Thyroid gland (tissue), 4 donors: ENCODE measurements around the gene IGF2R. TPM values are rescaled to one million over a fixed set of nuclear protein-coding genes. Genes with fewer than 3 reads are reported as not detected.

Source experiments
- DNase-seq, 2 donors: peaks; one replicate each; pipeline ENCODE4 v3.0.0-alpha.2; 2019
- H3K27ac ChIP-seq, 3 donors: fragments of 200-600 bp; sonication (generic); 1 replicate in 2 of 3; 2 replicates in 1 of 3; pipeline ENCODE4 v1.5.1; 2016 to 2019; ENCODE audit warnings: mild to moderate bottlenecking in 1 of 3, moderate library complexity in 1 of 3
- H3K27me3 ChIP-seq: fragments of 200-600 bp; sonication (generic); one replicate; pipeline ENCODE4 v1.5.1; 2019
- H3K36me3 ChIP-seq, 2 donors: fragments of 200-600 bp; sonication (generic); one replicate each; pipeline ENCODE4 v1.5.1; 2016 to 2019
- H3K4me1 ChIP-seq, 2 donors: fragments of 200-600 bp; sonication (generic); one replicate each; pipeline ENCODE4 v1.5.1; 2017 to 2019
- H3K4me3 ChIP-seq, 3 donors: fragments of 200-600 bp; sonication (generic); replicated peaks in 1 of 3; 1 replicate in 2 of 3; 2 replicates in 1 of 3; pipeline ENCODE4 v1.5.1; 2016; ENCODE audit warnings: mild to moderate bottlenecking in 1 of 3
- H3K9me3 ChIP-seq: fragments of 200-600 bp; sonication (generic); one replicate; pipeline ENCODE4 v1.5.1; 2017
- POLR2A ChIP-seq, 2 donors: fragments of 450-650 bp; IDR thresholded peaks; one replicate each; pipeline ENCODE4 v1.6.1; 2017; ENCODE audit warnings: antibody characterized with exemption in 2 of 2, mild to moderate bottlenecking in 2 of 2, moderate library complexity in 1 of 2
- WGBS, 2 donors: methylation state at CpG; one replicate each; pipeline ENCODE4 v1.1.5; 2017; 5-methylcytosine and 5-hydroxymethylcytosine counted together
- intact Hi-C: fragments of 100-400 bp; cut with DNase I; formaldehyde crosslinking; loops from one replicate; pipeline ENCODE4 v1.15.1; 2023
- total RNA-seq, 4 donors: library from RNA; depleted of rRNA; stranded (reverse); fragments of >200 nt; gene quantifications; one replicate each; pipeline ENCODE4 v1.2.3, GENCODE V29; 2016
- TF ChIP-seq, protein P1 (sequence below), 6 experiments: fragments of 200-600 bp in 3 of 6; fragments of 450-650 bp in 3 of 6; sonication (generic) in 3 of 6; IDR thresholded peaks; one replicate each; pipeline ENCODE4 v1.5.1; 2016 to 2019; ENCODE audit warnings: antibody characterized with exemption in 6 of 6, mild to moderate bottlenecking in 2 of 6, inconsistent platforms in 1 of 6, moderate library complexity in 1 of 6

The IGF2R gene
- total RNA-seq, 4 donors from 2014 or later = 82.1 to 104 (median 94.2) TPM

DNA sequence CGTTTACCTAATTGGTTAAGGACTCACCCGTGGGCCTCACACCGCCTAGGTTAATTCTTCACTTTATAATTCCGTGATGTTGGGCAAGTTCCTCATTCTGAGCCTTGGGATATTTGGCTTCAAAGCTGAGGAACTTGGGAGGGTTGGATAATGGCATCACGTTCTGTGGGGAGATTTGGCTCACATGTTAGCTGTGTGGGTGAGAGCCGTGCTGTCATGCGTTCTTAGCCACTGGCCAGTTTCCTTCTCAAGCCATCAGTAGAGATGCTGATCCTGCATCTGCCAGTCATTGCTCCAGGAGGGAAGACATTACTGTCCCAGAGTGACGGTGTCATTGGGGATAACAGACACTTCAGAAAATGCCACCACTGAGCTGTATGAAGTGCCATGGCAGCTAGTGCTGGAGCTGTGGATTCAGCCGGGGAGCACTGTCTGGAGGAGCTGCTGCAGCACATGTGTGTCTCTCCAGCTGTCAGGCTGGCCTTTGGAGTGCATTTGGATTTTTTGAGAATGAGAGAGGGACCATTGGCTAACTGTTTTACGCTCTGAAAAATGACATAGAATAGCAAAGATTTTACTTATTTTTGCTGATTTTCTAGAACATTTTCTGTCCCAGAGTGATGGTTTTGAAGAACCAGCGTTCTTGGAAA, 16.5 kb downstream of the IGF2R start:
- DNase-seq = no peak
- WGBS, 2 donors = 76 to 81% methylated on average over 11 of the region's 11 CpGs
- Histone ChIP-seq H3K4me3 (no peak overlapping the region), H3K27ac (peak overlapping the region in 1 of 3 donors; percentile 8), H3K4me1 (peaks cover 78 to 98% of the 10 kb centered on the region in 2 donors), H3K27me3 (no peaks in the 10 kb centered on the region), H3K9me3 (no peaks in the 10 kb centered on the region), H3K36me3 (no peaks in the 10 kb centered on the region)
- TF ChIP-seq, protein P1, sequence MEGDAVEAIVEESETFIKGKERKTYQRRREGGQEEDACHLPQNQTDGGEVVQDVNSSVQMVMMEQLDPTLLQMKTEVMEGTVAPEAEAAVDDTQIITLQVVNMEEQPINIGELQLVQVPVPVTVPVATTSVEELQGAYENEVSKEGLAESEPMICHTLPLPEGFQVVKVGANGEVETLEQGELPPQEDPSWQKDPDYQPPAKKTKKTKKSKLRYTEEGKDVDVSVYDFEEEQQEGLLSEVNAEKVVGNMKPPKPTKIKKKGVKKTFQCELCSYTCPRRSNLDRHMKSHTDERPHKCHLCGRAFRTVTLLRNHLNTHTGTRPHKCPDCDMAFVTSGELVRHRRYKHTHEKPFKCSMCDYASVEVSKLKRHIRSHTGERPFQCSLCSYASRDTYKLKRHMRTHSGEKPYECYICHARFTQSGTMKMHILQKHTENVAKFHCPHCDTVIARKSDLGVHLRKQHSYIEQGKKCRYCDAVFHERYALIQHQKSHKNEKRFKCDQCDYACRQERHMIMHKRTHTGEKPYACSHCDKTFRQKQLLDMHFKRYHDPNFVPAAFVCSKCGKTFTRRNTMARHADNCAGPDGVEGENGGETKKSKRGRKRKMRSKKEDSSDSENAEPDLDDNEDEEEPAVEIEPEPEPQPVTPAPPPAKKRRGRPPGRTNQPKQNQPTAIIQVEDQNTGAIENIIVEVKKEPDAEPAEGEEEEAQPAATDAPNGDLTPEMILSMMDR (IDR thresholded peaks at IDR 0.05) = no peak
- no peak for TF ChIP-seq POLR2A (IDR thresholded peaks at IDR 0.05)
- intact Hi-C loops = no loop called here

DNA sequence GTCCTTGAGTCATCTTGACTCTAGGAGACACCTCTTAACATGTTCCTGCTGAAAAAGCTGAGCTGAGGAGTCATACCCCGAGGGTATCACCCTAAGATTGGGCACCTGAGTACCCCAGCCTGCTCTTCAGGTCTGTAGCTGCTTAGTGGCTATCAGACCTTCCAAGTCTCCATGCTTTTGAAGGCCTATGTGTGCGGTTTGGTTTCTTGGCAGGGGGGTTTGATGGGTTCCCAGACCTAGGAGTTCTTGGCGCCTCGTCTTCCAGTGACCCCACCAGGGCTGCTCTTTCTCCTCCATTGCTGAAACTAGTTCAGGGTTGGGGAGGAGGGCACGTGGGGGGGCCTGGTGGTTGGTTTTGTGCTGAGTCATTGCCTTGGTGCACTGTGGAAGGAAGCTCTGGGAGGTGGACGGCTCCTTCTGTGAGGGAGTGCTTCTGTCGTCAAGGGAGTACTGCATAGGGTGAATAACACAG, 20.1 kb downstream of the IGF2R start:
- peak; percentile 42 to 45 for DNase-seq
- peaks cover 52 to 76% of the 10 kb centered on the region in 2 donors for H3K4me1 ChIP-seq
- peak overlapping the region; percentile 71 to 75 (median 75) for H3K27ac ChIP-seq
- intact Hi-C loops = no loop called here
- H3K27me3 ChIP-seq = no peaks in the 10 kb centered on the region
- H3K36me3 ChIP-seq = no peaks in the 10 kb centered on the region
- WGBS, 2 donors = 51 to 66% methylated on average over 7 of the region's 7 CpGs
- H3K4me3 ChIP-seq = no peak overlapping the region
- TF ChIP-seq, protein P1 (IDR thresholded peaks at IDR 0.05) = no peak
- no peak for TF ChIP-seq POLR2A (IDR thresholded peaks at IDR 0.05)
- no peaks in the 10 kb centered on the region for H3K9me3 ChIP-seq

GRCh38 chr6:159989492-159990480, 20.9 kb downstream of the IGF2R start:
- no peaks in the 10 kb centered on the region for H3K9me3 ChIP-seq
- DNase-seq = no peak
- no peaks in the 10 kb centered on the region for H3K36me3 ChIP-seq
- intact Hi-C loops = no loop called here
- H3K27ac ChIP-seq = peak overlapping the region; percentile 71 to 75 (median 75)
- WGBS, 2 donors = 71 to 84% methylated on average over 10 of the region's 10 CpGs
- no peak for TF ChIP-seq POLR2A (IDR thresholded peaks at IDR 0.05)
- TF ChIP-seq, protein P1 (IDR thresholded peaks at IDR 0.05) = no peak
- no peaks in the 10 kb centered on the region for H3K27me3 ChIP-seq
- no peak overlapping the region for H3K4me3 ChIP-seq
- peaks cover 50 to 77% of the 10 kb centered on the region in 2 donors for H3K4me1 ChIP-seq

- no peak for TF ChIP-seq POLR2A (IDR thresholded peaks at IDR 0.05)
- TF ChIP-seq, protein P1 (IDR thresholded peaks at IDR 0.05) = no peak
- DNase-seq = no peak
- Histone ChIP-seq H3K4me1 (peaks cover 45 to 70% of the 10 kb centered on the region in 2 donors), H3K27ac (no peak overlapping the region), H3K9me3 (no peaks in the 10 kb centered on the region), H3K36me3 (no peaks in the 10 kb centered on the region), H3K4me3 (no peak overlapping the region), H3K27me3 (no peaks in the 10 kb centered on the region)
- 95 to 98% methylated on average over 1 of the region's 1 CpG for whole genome bisulfite sequencing, 2 donors
- intact Hi-C loops = no loop called here
These were observed 23.5 kb downstream of the IGF2R start for GRCh38 chr6:159992366-159992765.
